Natural killer cell treated with Interleukin-12 subunit alpha and Interleukin-12 subunit beta and Interleukin-15 and Interleukin-18, amount 100 ng/mL, for 72 hours (primary cell): ENCODE results near the gene RBM25. TPM values are rescaled to one million over a fixed set of nuclear protein-coding genes. Genes with fewer than 3 reads are reported as not detected.
"Not testable (repeated sequence)": the region's sequence is repeated elsewhere in the genome, so short reads cannot be mapped to it uniquely, and the experiment has no call there.

ENCODE experiments used
- ATAC-seq, 2 donors: fragments of 150-1000 bp; cut with Tn5 transposase in 1 of 2; sonication (Bioruptor Pico), chemical (Tn5 transposase) in 1 of 2; 2 replicates each; pipeline ENCODE4 v1.10.0; 2021
- DNase-seq: peaks from one replicate; pipeline ENCODE4 v3.0.0; 2022; ENCODE audit warnings: low spot score
- H3K27ac Mint-ChIP-seq, 2 donors: 1 replicate in 1 of 2; 2 replicates in 1 of 2; pipeline ENCODE4 v1.8.0; 2022; ENCODE audit warnings: mixed read lengths in 2 of 2, mild to moderate bottlenecking in 1 of 2, moderate library complexity in 1 of 2
- H3K27me3 Mint-ChIP-seq, 2 donors: 1 replicate in 1 of 2; 2 replicates in 1 of 2; pipeline ENCODE4 v1.8.0; 2022; ENCODE audit warnings: mixed read lengths in 2 of 2
- H3K36me3 Mint-ChIP-seq: one replicate; pipeline ENCODE4 v1.8.0; 2022; ENCODE audit warnings: mixed read lengths
- H3K4me1 Mint-ChIP-seq, 2 donors: 1 replicate in 1 of 2; 2 replicates in 1 of 2; pipeline ENCODE4 v1.8.0; 2022; ENCODE audit warnings: low read depth in 2 of 2, mixed read lengths in 2 of 2, mild to moderate bottlenecking in 1 of 2
- H3K4me3 Mint-ChIP-seq: one replicate; pipeline ENCODE4 v1.8.0; 2022; ENCODE audit warnings: mixed read lengths
- H3K9me3 Mint-ChIP-seq: 2 replicates; pipeline ENCODE4 v1.8.0; 2022; ENCODE audit warnings: mixed read lengths
- total RNA-seq, 2 donors: library from RNA; stranded (reverse); gene quantifications; one replicate each; pipeline ENCODE4 v1.2.3, GENCODE V29; 2022

Gene RBM25
- total RNA-seq: 100 to 1,000 TPM in 1 of 2 donors, 10 to 100 TPM in 1; 99.7 to 144 TPM

DNA sequence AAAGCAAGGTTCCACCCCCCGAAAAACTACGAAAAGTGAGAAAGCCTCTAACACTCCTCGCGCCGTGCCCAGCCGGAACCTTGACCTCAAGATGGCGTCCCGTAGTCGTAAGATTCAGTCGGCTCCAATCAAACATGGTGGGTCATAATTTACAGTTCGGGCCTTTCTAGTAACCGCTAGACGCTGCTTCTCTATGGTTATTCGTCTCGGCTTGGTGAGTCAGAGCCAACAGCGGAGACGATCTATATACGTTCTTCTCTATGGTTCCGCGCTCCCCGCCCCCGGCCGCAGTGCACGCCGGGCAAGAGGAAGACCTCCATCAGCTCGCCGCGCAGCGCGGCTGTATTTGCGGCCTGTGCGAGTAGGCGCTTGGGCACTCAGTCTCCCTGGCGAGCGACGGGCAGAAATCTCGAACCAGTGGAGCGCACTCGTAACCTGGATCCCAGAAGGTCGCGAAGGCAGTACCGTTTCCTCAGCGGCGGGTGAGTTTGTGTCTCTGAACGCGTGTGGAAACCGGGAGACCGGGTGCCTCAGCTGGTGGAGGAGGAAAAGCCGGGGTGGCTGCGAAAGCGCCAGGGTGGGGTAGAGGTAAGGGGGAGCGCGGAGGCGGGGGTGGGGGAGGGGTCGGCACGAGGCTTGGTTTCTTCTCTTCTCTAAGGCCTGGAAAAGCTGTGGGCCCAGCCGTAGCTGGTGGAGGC, at the start of gene RBM25:
TSS of gene RBM25 (plus strand) at position 311 of the 698 bp plus-strand sequence. CDS start 13,108 bp downstream, outside the sequence.
- Mint-ChIP-seq H3K36me3 (peaks cover 6% of the 10 kb centered on the region), H3K4me1 (peaks cover 11 to 19% of the 10 kb centered on the region in 2 donors), H3K4me3 (no peak within 1 kb of the TSS), H3K27ac (no peak within 1 kb of the TSS), H3K9me3 (no peaks in the 10 kb centered on the region), H3K27me3 (no peaks in the 10 kb centered on the region)
- ATAC-seq: peak; percentile 100
- DNase-seq: peak; percentile 97

DNA sequence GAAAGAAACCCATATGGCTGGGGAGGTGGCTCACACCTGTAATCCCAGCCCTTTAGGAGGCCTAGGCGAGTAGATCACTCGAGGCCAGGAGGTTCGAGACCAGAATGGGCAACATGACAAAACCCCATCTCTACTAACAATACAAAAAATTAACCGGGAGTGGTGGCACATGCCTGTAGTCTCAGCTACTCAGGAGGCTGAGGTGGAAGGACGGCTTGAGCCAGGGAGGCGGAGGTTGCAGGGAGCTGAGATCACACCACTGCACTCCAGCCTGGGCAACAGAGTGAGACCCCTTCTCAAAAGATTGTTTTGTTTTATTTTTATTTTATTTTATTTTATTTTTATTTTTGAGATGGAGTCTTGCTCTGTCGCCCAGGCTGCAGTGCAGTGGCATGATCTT, 47.1 kb upstream of the RBM25 start:
- H3K27me3 Mint-ChIP-seq, DNase-seq, H3K4me3 Mint-ChIP-seq, H3K27ac Mint-ChIP-seq, H3K36me3 Mint-ChIP-seq, ATAC-seq, H3K9me3 Mint-ChIP-seq: not testable (repeated sequence)
- H3K4me1 Mint-ChIP-seq: peaks cover 20 to 22% of the 10 kb centered on the region in 2 donors

DNA sequence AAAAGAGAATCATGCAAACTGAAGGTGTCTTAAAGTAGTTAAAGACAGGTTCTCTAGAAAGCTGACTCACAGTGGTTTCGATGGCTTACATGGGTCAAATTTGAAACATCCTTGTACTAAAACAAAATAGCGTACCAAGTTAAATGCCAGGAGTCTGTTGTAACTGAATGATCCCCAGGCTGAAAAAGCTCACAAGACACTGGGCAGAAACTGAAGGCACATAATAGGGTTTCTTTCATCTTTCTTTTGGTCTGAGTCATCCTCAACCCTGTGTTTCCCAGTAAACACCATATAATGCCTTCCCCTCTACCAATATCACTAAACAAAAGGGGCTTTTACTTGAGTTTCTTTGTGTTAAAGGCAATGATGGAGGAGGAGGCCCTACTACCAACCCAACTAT, 44.2 kb upstream of the RBM25 start:
- DNase-seq (no peak), ATAC-seq (peak; percentile 63 to 90)
- Mint-ChIP-seq H3K9me3 (no peaks in the 10 kb centered on the region), H3K4me1 (peaks cover 35% of the 10 kb centered on the region in 2 donors), H3K36me3 (peaks cover 15% of the 10 kb centered on the region), H3K4me3 (no peak overlapping the region), H3K27me3 (no peaks in the 10 kb centered on the region), H3K27ac (peak overlapping the region in 1 of 2 donors; percentile 46)

GRCh38 chr14:73015552-73015951, 42.8 kb upstream of the RBM25 start:
- H3K27ac Mint-ChIP-seq, ATAC-seq, H3K27me3 Mint-ChIP-seq, H3K9me3 Mint-ChIP-seq, H3K4me3 Mint-ChIP-seq, DNase-seq: not testable (repeated sequence)
- Mint-ChIP-seq H3K36me3 (peaks cover 15% of the 10 kb centered on the region), H3K4me1 (peaks cover 35 to 38% of the 10 kb centered on the region in 2 donors)

DNA sequence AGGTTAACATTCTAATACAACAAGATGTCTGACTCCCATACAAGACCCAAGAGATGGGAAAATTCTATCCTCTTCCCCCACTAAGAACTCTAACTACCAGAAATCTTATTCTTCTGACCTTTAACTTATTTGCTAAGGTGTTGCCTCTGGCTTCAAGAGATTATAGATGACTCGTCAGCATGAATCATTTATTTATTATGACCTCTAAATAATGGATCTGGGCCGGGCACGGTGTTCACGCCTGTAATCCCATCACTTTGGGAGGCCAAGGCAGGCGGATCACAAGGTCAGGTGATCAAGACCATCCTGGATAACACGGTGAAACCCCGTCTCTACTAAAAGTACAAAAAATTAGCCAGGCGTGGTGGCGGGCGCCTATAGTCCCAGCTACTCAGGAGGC, 42.3 kb upstream of the RBM25 start:
- peaks cover 35 to 38% of the 10 kb centered on the region in 2 donors for H3K4me1 Mint-ChIP-seq
- H3K4me3 Mint-ChIP-seq, ATAC-seq, H3K27me3 Mint-ChIP-seq, H3K27ac Mint-ChIP-seq, H3K9me3 Mint-ChIP-seq, DNase-seq: not testable (repeated sequence)
- peaks cover 15% of the 10 kb centered on the region for H3K36me3 Mint-ChIP-seq

- Mint-ChIP-seq H3K27ac (no peak overlapping the region), H3K27me3 (no peaks in the 10 kb centered on the region), H3K4me1 (peaks cover 42 to 52% of the 10 kb centered on the region in 2 donors), H3K36me3 (peaks cover 25% of the 10 kb centered on the region), H3K9me3 (no peaks in the 10 kb centered on the region), H3K4me3 (peak overlapping the region; percentile 55)
- no peak for ATAC-seq
- DNase-seq: no peak
Measured at GRCh38 chr14:73022051-73022450, 36.3 kb upstream of the RBM25 start.

- ATAC-seq (no peak), DNase-seq (no peak)
- Mint-ChIP-seq H3K4me3 (peak overlapping the region; percentile 94), H3K27me3 (no peaks in the 10 kb centered on the region), H3K9me3 (no peaks in the 10 kb centered on the region), H3K27ac (peak overlapping the region in 1 of 2 donors; percentile 87), H3K4me1 (peaks cover 33 to 50% of the 10 kb centered on the region in 2 donors), H3K36me3 (peaks cover 18% of the 10 kb centered on the region)
Measured at GRCh38 chr14:73025544-73025943, 32.8 kb upstream of the RBM25 start.

GRCh38 chr14:73026243-73026844, 32.0 kb upstream of the RBM25 start:
- peaks cover 33 to 50% of the 10 kb centered on the region in 2 donors for H3K4me1 Mint-ChIP-seq
- peak overlapping the region; percentile 60 to 87 for H3K27ac Mint-ChIP-seq
- H3K9me3 Mint-ChIP-seq: no peaks in the 10 kb centered on the region
- H3K4me3 Mint-ChIP-seq: peak overlapping the region; percentile 94
- H3K36me3 Mint-ChIP-seq: peaks cover 18% of the 10 kb centered on the region
- DNase-seq (no peak), ATAC-seq (no peak)
- H3K27me3 Mint-ChIP-seq: no peaks in the 10 kb centered on the region

GRCh38 chr14:73026845-73027542, 31.3 kb upstream of the RBM25 start, which contains the start of gene ZFYVE1:
Gene ZFYVE1, minus strand, starts transcription at chr14:73027106. Its CDS starts 2,598 bp downstream, at chr14:73024508.
- DNase-seq (peak; percentile 95), ATAC-seq (peak; percentile 99 to 100)
- H3K27me3 Mint-ChIP-seq: no peaks in the 10 kb centered on the region
- H3K9me3 Mint-ChIP-seq: no peaks in the 10 kb centered on the region
- H3K4me1 Mint-ChIP-seq: peaks cover 30 to 45% of the 10 kb centered on the region in 2 donors
- peak within 1 kb of the TSS; percentile 60 to 87 for H3K27ac Mint-ChIP-seq
- peaks cover 15% of the 10 kb centered on the region for H3K36me3 Mint-ChIP-seq
- H3K4me3 Mint-ChIP-seq: peak within 1 kb of the TSS; percentile 94

DNA sequence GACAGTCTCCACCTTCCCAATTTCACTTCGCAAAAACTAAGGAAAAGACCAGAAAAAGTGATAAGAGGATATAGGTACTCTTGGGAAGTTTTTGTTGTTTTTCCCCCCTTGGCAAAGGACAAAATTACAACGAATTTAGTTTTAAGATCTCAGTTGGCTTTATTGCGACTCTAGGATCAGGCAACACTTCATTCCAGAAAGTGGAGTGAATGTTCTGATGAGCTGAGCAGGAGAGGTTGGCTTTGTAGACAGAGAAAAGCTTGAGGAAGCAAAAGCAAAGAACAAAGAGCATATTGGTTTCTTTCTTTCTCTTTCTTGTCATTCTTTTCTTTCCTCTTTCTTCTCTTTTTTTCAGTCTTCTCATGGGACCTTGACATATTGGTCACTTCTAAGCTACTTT, 30.8 kb upstream of the RBM25 start:
- Mint-ChIP-seq H3K4me3 (peak overlapping the region; percentile 94), H3K9me3 (no peaks in the 10 kb centered on the region), H3K36me3 (peaks cover 10% of the 10 kb centered on the region), H3K27ac (peak overlapping the region; percentile 60 to 87), H3K27me3 (no peaks in the 10 kb centered on the region), H3K4me1 (peaks cover 26 to 39% of the 10 kb centered on the region in 2 donors)
- no peak for ATAC-seq
- no peak for DNase-seq

- Mint-ChIP-seq H3K27ac (peak overlapping the region; percentile 60 to 87), H3K36me3 (peaks cover 7% of the 10 kb centered on the region), H3K27me3 (no peaks in the 10 kb centered on the region), H3K9me3 (no peaks in the 10 kb centered on the region), H3K4me1 (peaks cover 24 to 35% of the 10 kb centered on the region in 2 donors), H3K4me3 (peak overlapping the region; percentile 94)
- ATAC-seq (no peak), DNase-seq (no peak)
Measured at GRCh38 chr14:73027984-73028383, 30.4 kb upstream of the RBM25 start.

DNA sequence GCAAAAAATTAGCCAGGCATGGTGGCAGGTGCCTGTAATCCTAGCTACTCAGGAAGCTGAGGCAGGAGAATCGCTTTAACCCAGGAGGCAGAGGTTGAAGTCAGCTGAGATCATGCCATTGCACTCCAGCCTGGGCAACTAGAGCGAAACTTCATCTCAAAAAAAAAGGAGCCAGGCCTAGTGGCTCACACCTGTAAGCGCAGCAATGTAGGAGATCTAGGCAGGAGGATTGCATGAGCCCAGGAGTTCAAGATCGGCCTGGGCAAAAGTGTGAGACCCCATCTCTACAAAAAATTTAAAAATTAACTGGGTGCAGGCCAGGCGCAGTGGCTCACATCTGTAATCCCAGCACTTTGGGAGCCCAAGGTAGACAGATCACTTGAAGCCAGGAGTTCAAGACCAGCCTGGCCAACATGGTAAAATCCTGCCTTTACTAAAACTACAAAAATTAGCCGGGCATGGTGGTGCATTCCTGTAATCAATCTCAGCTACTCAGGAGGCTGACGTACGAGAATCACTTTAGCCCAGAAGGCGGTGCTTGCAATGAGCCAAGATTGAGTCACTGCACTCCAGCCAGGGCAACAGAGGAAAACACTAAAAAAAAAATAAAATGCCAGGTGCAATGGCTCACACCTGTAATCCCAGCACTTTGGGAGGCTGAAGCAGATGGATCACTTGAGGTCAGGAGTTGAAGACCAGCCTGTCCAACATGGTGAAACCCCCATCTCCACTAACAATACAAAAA, 21.5 kb upstream of the RBM25 start:
- H3K27ac Mint-ChIP-seq, H3K36me3 Mint-ChIP-seq, H3K27me3 Mint-ChIP-seq, ATAC-seq, H3K4me3 Mint-ChIP-seq, DNase-seq, H3K4me1 Mint-ChIP-seq, H3K9me3 Mint-ChIP-seq: not testable (repeated sequence)

DNA sequence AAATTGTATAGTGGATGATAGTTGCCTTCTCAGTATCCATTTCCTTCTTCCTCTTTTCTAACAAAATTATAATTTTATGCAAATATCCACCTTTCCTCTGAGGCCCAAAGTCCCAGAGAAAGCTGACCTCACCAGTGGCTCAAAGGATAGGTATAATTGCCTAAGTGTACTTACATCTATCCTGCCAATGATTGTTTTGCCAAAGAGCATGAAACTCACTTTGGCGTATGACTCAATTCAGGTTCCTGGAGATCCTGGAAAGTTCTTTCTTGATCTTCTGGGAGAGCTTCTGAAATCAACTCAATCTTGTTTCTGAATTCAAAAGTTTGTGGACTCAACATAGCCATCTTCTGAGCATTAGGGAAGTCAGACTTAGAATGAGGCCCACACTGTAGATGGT, 10.5 kb upstream of the RBM25 start:
- Mint-ChIP-seq H3K4me3 (no peak overlapping the region), H3K36me3 (no peaks in the 10 kb centered on the region), H3K4me1 (no peaks in the 10 kb centered on the region), H3K9me3 (no peaks in the 10 kb centered on the region), H3K27me3 (no peaks in the 10 kb centered on the region), H3K27ac (no peak overlapping the region)
- no peak for ATAC-seq
- DNase-seq: no peak
